HepG2 (cell line): ENCODE results near the gene SELENOH. TPM values are rescaled to one million over a fixed set of nuclear protein-coding genes. Genes with fewer than 3 reads are reported as not detected.

ENCODE experiments used
- ARID4A ChIP-seq: sonication (generic); formaldehyde crosslinking; IDR thresholded peaks from 2 replicates; pipeline ENCODE4 v1.5.0; 2020; ENCODE audit warnings: mild to moderate bottlenecking, missing genetic modification reagents, borderline replicate concordance
- BCLAF1 ChIP-seq: fragments of 450-650 bp; IDR thresholded peaks from 2 replicates; pipeline ENCODE4 v1.6.1; 2017; ENCODE audit warnings: mild to moderate bottlenecking
- FOXP1 ChIP-seq, 2 experiments: fragments of 450-650 bp in 1 of 2; IDR thresholded peaks; 2 replicates each; pipeline ENCODE4 v1.6.1; 2017 to 2018; ENCODE audit warnings: antibody characterized with exemption in 1 of 2
- KMT2A ChIP-seq: sonication (generic); formaldehyde crosslinking; IDR thresholded peaks from 2 replicates; pipeline ENCODE4 v1.4.0; 2020; ENCODE audit warnings: missing genetic modification reagents
- KMT2B ChIP-seq: IDR thresholded peaks from 2 replicates; pipeline ENCODE4 v1.6.1; 2016; ENCODE audit warnings: missing genetic modification reagents, missing compliant biosample characterization
- MTERF4 ChIP-seq: sonication (generic); formaldehyde crosslinking; IDR thresholded peaks from 2 replicates; pipeline ENCODE4 v1.8.0; 2023; ENCODE audit warnings: mild to moderate bottlenecking, missing genetic modification reagents
- POLR2A ChIP-seq, 2 experiments: IDR thresholded peaks; 2 replicates each; pipeline ENCODE4 v1.6.1; 2011; ENCODE audit warnings: low read depth in 2 of 2, low read length in 2 of 2, mild to moderate bottlenecking in 1 of 2, moderate library complexity in 1 of 2; ENCODE audit not compliant: insufficient read depth in 1 of 2
- RARA ChIP-seq: IDR thresholded peaks from 2 replicates; pipeline ENCODE4 v1.6.1; 2016; ENCODE audit warnings: missing genetic modification reagents, missing compliant biosample characterization
- RFX1 ChIP-seq: fragments of 450-650 bp; IDR thresholded peaks from 2 replicates; pipeline ENCODE4 v1.6.1; 2017
- TEAD2 ChIP-seq: sonication (generic); formaldehyde crosslinking; IDR thresholded peaks from 2 replicates; pipeline ENCODE4 v1.9.0; 2021; ENCODE audit warnings: missing genetic modification reagents
- YY1 ChIP-seq: IDR thresholded peaks from 2 replicates; pipeline ENCODE4 v1.6.1; 2011; ENCODE audit warnings: low read length, low read depth, moderate library complexity, mild to moderate bottlenecking; ENCODE audit not compliant: insufficient read depth, insufficient replicate concordance
- ZNF224 ChIP-seq: sonication (generic); formaldehyde crosslinking; IDR thresholded peaks from 2 replicates; pipeline ENCODE4 v1.5.0; 2020; ENCODE audit warnings: mild to moderate bottlenecking, missing genetic modification reagents
- ZNF549 ChIP-seq: sonication (generic); formaldehyde crosslinking; IDR thresholded peaks from 2 replicates; pipeline ENCODE4 v1.5.0; 2020; ENCODE audit warnings: missing genetic modification reagents
- ZNF646 ChIP-seq: sonication (generic); formaldehyde crosslinking; IDR thresholded peaks from 2 replicates; pipeline ENCODE4 v1.9.0; 2021; ENCODE audit warnings: mild to moderate bottlenecking, missing genetic modification reagents
- ZNF883 ChIP-seq: sonication (generic); formaldehyde crosslinking; IDR thresholded peaks from 2 replicates; pipeline ENCODE4 v1.5.1; 2020; ENCODE audit warnings: mild to moderate bottlenecking, missing genetic modification reagents; ENCODE audit errors: not compliant biosample characterization
- polyA plus RNA-seq, 8 experiments: library from polyadenylated mRNA; depleted of rRNA in 3 of 8; stranded (reverse) in 7 of 8; unstranded in 1 of 8; fragments of >200 nt; fragmentation: Illumina TruSeq in 4 of 8; extraction: Trizol in 4 of 8; gene quantifications; 2 replicates each; pipeline versions ENCODE4 v1.2.1 to v1.2.3, GENCODE V29; 2011 to 2016; ENCODE audit warnings: low read depth in 4 of 8, missing spikeins in 1 of 8, mixed read lengths in 1 of 8; ENCODE audit not compliant: insufficient read depth in 1 of 8
- total RNA-seq, 5 experiments: library from RNA; depleted of rRNA; stranded (reverse); fragments of >200 nt; fragmentation: Illumina TruSeq; extraction: Trizol; gene quantifications; 2 replicates each; pipeline ENCODE4 v1.2.3, GENCODE V29; 2016; ENCODE audit warnings: low read depth in 1 of 5

SELENOH gene
- total and polyA plus RNA-seq, 2 of the 13 experiments (the other 11 are each of a cell fraction or from before 2014, with no cell fraction given): 27.2 to 77.4 TPM

GRCh38 chr11:57751676-57752253, 10.5 kb downstream of the SELENOH start, which contains the start of gene BTBD18 (continued):
- TF ChIP-seq ZNF646 (CRISPR knock-in tag) (no peak), KMT2A (no peak), BCLAF1 (no peak), YY1 (no peak), POLR2A (IDR thresholded peaks at IDR 0.05; ENCODE audit: insufficient read depth in 1 of 2, low read depth in 2 of 2, low read length in 2 of 2) (no peak), MTERF4 (no peak), ZNF883 (CRISPR knock-in tag) (no peak), ZNF224 (CRISPR knock-in tag) (no peak), RFX1 (no peak), ARID4A (CRISPR knock-in tag) (no peak), KMT2B (CRISPR knock-in tag) (no peak), RARA (CRISPR knock-in tag) (no peak; the same call in 1 of the 2 replicates), FOXP1 (IDR thresholded peaks at IDR 0.05) (no peak), FOXP1 (CRISPR knock-in tag; IDR thresholded peaks at IDR 0.05) (0 out of 2 replicates have a peak, but pooled peaks have one; percentile 6), TEAD2 (no peak), ZNF549 (CRISPR knock-in tag) (no peak)
